NCI-H187 (cell line): ENCODE measurements around the gene PTPRT.

Experiments
- DNase-seq, 2 experiments: peaks; one replicate each; lab custom pipeline; 2025; lab: John Stamatoyannopoulos, UW

The PTPRT gene

DNA sequence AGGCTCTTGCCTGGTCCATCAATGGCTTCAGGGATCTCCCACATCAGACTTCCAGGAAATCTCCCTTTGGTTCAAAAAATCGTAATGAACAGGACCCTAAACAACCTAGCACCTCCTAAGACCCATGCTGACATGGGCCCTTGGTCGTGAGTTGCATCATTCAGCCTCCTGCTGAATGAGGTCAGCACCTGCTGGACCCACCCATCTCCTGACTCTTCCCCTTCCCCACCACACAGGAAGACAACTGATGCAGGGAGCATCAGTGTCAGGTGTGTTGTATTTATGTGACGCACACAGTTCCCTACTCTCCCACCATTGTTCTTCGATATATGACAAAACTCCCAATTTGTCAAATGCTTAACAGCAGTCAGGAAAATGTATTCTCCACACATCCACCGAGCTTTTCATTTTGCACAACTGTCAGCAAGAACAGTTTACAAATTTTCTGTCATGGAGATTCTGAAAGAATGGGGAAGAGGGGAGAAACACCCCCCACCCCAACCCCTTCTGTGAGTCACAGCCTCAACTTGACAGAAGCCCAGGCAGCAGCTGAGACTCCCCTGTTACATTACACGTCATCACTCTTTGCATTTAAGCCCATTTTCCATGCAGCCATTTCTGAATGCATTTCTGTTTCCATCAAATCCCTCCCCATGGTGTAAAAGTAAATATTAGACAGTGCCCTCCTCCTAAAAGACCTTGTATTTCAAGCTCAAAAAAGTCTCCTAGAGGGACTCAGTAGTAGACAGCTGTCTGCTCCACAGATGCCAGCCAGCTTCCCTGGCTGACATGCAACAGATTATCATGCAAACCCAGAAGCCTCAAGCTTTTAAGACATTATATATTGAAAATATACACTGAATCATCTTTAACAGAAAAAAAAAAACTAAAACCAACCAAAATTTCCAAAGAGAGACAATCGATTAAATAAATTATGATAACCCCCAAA lies 577.5 kb downstream of the PTPRT start:
- no peak for DNase-seq

DNA sequence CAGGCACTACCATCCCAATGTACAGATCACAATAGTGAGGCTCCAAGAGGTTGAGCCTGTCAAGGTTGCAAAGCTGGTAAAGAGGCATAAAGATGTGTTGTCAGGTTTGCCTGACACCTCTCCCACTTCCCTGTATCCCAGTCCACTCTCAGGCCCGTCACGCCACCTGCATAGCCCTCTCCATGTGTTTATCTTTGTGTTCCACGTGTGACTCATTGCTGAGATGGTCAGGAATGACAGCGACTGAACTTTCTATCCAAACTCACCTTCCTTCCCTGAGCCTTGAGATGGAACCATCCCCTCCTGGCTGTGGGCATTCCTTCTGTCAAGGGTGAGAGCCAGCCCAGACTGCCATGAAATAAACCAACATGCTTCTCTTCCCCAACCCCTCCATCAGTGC lies 578.3 kb downstream of the PTPRT start:
- DNase-seq = no peak

DNA sequence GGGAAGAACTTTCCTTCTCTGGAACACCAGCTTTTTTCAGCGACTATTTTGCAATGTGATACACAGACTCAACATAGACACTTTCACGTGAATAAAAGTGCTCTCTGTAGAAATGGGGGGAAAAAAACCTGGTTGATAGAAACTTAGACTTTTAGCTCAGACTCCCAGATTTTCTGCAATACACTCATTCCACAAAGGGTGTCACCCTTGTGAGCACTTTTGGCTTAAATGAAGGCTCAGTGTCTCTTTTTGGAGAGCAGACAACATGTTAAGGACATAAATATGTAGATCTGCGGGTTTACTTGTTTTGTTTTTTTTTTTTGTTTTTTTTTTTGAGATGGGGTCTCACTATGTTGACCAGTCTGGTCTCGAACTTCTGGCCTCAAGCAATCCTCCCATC lies 579.6 kb downstream of the PTPRT start:
- DNase-seq = no peak

DNA sequence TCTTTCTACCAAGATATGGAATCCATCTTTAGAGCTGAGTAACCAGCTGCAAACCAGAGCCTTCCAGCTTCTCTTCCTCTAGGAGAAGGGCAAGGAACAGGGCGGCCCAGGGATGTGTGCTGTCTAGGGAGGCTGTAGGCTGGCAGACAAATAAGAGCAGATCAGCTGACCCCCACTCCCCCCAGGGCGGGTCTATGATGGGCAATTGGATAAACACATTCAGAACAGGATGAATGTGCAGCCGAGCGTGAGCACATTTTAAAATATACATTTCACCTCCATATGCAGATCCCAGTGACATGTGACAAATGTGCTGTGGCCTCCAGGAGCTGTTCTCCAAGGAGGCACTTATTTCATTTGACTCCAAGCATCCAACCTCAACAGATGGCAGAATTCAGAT lies 580.1 kb downstream of the PTPRT start:
- DNase-seq = no peak

DNA sequence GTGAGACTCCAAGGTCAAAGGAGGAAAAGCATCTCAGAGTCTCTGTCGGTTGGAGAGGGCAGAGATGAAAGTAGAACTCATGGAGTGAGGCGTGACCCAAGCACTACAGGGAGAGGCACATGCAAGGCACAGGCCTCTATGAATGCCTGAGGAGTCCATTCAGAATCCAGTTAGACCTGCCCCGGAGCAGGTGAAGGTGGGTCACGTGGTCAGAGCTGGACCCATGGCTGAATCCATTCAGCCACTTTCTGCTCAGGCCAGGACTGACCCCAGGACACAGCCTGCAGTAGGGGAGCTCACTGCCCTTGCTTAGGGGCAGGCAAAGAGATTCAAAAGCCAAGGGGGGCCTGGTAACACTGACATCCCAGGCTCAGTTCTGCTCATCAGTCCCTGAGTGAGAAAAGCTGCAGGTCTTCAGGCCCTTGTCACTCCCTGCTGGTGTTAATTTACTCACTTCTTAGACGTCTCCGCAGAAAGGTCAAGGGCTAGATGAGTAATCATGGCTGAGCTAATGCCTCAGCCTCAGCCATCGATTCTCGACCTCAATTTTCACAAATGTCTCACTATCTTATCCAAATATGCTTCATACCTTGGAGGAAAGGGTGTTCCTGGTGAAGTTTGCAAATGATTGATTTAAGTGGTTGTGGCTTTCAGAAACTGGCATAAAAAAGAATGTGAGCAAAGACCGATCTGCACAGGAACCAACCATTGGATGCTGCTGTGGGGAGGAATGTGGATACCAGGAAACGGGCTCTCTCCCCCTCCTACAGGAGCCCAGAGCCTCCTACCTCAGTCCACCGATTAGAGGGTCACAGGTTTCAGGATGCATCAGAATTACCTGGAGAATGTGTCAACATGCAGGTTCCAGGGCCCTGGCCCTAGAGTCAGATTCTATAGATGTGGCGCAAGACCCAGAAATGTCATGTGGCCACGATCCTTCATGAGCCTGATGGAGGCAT lies 584.4 kb downstream of the PTPRT start:
- no peak for DNase-seq

DNA sequence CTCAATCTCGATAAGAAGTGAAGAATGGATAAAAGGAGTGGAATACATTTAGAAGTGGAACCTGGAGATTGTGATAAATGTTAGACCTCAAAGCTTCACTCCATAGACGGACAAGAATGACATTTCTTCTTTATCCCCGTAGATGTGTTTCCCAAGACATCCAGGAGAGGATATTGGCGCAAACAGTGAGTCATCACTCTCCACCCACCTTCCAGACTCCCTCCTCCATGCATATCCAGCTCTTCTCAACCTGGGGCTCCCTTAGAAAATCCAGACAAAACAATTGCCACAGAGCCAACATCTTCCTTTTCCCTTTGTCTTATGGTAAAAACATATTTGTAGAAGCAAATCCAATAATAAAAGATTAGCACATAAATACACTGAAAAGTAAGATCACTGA lies 586.1 kb downstream of the PTPRT start:
- no peak for DNase-seq

DNA sequence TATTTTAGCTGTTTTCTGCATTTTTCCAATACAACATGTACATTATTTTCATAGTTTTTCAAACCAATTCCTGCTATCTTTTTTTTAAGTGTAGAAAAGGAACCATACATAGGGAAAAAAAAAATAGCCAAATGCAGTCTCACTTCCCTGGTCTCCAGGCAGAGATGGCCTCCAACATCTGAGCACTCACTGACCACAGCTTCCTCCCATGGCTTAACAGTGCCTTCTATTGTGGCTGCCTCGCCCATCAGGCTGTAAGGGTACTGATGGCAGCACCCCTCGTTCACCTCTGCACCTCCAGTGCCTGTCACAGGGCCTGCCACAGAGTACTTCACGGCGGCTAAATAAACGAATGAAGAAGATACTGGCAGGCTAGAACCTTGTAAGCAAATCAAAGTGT lies 591.1 kb downstream of the PTPRT start:
- no peak for DNase-seq

DNA sequence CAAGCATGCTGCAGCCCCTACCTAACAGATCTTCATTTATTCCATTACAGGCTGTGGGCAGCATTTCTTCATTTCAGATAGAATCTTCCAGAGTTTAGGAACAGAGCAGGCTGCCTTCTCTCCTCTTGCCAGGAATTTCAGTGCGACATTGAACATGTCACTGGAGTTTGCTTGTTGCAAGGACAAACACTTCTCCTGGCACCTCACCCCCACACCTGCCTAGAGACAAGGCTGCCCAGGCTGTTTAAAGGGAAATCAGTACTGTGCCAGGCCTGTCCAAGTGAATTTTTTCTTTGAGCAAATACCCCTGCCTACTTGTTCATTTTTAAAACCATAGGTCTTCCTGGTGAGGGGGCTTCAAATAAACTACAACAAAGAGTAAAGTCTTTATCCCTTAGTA lies 594.1 kb downstream of the PTPRT start:
- no peak for DNase-seq

DNA sequence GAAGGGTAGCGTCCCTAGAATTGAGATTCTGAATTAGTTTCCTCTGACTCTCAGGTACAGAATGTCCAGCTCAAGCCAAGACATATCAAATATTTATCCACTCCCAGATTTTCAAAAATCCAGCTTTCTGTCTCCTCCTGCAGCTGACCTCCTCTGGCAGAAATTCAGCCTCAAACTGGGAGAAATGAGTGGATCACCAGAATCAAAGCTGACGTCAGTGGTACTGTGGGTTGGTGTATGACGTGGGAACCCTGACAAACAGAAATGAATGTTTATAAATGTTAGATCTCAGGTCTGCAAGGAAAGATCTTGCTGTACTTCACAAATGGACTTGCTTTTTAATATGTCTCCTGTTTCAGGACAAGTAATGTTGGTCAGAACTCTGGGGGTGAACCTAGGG lies 595.0 kb downstream of the PTPRT start:
- DNase-seq = no peak

DNA sequence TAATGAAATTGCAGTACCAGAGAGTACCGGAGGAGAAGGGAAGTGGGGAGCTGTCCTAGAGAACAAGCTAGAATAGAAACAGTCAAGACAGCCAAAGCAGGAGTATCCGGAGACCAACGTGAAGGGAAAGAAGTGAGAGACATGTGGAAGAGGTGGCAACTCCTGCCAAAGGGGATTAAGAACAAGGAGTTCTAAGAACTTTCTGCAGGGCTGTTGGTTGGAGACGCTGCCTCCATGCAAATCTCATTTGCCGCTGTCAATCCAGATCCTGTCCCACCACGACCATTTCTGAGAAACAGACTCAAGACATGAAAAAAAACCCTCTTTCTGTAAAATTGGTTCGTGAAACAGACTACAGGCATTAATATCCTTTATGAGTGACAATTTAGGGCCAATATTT lies 595.7 kb downstream of the PTPRT start:
- DNase-seq = no peak

DNA sequence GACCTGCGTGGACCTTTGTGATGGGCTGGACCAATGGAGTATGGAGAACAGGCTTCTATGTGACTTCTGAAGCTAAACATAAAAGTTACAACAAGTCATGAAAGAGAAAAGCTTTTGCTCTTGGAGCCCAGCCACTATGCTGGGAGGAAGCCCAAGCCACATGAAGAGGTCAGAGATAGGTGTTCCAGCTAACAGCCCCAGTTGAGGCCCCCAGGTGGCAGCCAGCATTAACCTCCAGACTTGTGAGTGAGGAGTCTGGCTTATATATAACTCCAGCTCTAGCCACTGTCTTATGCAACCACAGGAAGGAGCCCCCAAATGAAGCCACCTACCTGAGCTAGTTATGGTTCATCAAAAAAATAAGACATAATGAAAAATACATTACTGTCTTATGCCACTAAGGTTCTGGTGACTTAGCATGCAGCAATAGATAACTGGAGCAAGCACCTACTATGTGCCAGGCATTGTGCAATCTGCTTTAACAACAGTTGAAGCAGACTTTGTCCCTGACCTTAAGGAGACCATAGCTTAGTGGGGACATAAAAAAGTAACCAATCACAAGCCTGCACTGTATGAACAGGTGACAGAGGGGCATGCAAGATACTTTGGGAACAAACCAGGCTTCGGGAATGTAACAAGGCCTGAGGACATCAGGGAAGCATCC lies 599.6 kb downstream of the PTPRT start:
- DNase-seq = no peak

DNA sequence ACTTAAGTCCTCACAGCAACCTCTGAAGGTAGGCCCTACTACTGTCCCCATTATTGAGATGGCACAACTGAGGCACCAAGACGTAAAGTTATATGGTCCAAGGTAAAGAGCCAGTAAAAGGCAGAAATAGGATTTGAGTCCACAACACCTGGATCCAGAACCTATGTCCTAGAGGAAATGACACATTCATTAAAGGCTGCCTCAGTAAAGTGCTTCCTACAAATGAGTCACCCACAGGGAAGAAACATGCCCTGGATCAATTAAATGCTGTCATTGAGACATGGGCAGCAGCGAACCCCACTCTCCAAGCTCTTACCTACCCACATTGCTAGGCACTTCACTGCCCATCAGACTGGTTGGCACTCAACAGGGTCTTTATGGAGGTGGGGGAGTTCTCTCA lies 600.9 kb downstream of the PTPRT start:
- no peak for DNase-seq

DNA sequence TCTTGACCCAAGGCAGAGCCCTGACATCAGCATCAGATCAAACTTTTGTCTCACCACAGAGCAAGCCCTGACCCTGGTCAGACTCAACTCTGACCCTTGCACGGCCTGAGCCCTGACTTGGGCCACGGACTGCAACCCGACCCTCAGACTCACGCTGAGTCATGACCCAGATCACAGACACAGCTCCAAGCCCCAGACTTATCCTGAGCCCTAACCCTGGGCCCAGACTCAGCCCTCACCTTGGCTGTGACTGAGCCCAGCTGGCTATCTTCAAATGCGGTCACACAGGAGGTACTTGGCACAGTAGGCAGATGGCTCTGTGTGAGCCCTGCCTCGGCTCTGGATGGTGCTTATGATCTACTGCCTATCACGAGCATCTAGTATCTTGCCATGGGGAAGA lies 602.3 kb downstream of the PTPRT start:
- no peak for DNase-seq

DNA sequence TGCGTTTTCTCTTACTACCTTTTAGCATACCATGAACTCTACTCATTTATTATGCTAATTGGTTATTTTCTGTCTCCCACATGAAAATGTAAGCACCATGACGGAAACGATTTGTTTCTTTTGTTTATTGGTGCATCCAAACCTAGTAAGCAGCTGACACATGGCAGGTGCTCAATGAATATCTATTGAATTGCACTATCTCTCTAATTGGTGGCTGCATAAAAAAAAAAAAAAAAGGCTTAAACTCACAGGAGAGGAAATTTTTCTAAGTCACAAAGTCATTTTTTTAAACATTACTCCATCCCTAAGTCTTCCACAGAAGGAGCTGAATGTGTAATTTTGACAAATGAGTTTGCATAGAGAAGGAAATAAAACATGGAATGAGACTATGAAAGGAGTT lies 608.4 kb downstream of the PTPRT start:
- no peak for DNase-seq

DNA sequence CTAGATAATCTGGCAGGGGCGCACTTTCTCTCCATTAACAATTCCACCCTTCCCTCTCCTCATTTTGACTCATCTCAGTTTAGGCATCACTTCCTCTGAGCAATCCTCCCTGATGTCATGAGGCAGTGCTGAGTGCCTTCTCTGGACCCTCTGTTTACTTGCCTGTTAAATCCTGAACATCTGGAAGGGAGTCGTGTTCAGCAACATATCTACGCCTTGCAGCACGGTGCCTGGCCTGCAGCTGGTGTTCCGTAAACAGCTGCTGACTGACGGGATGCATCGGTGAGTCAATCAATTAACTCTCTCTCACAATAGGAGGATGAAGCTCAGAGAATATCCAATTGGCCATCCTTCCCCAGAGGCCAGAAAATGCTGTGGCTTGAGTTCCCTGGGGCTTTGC lies 613.5 kb downstream of the PTPRT start:
- DNase-seq = no peak

DNA sequence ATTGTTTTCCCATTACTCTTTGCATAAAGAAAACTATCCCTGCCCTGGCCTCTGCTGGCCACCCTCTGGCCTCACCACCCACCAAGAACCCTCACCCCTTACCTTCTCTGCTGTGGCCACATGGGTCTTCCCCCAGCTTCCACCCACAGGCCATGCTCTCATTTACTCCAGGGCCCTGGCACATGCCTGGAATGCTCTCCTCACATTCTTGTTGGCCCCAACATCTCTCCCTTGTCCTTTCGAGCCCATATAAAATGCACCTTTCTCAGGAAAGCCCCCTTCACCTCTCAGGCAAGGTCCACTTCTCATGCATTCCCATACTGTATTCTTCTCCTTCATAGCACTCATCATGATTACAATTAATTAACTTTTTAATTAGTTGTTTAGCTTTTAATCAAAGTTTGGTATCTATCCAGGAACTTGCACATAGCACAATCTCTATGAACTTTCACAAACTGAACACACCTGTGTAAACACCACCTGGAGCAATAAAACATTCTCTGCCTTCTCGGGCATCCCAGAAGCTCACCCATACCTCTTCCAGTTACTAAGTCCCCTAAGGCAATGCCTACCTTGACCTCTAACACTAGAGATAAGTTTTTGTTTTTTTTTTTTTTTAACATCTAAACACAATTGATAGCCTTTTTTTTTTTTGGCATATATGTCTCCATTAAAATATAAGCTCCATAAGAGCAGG lies 617.2 kb downstream of the PTPRT start:
- no peak for DNase-seq

DNA sequence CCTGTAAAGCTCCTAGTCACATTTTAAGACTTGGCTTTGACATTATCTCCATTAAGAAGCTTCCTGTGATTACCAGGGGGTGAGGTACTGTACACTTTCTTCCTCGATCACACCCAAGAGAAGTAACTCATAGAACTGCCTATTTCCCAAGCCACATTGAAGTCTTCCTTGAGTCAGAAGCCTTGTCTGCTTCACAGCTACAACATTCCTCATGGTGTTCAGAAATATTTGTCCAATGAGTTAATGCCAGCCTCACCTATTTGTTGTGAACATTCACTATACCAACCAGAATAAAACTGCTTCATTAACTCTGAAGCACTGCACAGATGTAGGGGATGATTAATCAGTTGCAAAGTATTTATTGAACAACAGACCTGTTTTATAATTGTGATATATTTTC lies 622.3 kb downstream of the PTPRT start:
- no peak for DNase-seq

DNA sequence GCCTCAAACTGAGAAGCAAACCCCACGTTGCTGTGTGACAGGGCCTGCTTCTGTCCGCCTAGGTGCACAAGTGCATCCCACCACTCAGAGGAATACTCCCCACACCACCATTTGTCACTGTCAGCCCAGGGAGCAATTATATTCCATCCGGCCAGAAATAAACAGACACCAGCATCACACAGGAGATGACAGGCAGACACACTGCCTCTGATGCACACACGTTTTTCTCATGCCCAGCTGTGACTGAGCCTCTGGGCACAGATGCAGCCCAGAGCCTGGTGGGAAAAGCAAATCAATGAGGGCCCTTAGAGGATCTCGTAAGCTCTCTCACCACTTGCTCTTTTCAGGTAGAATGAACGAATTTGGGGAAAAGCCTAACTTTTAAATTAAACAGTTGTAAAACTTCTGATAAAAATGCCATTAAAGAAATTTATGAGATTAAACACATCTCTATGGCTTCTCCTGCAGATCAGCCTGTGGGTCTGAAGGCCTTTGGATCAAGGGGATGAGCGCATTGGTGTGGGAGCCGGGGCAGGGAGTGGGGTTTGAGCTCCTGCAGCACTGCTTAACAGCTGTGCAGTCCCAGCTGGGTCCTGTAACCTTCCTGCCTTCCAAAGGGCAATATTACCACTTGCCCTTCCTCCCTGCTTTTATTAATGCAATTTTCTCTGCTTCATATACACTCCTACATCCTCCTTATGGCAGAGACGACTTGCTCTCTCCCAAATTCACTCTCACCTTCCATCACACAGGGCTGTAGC lies 624.3 kb downstream of the PTPRT start:
- DNase-seq = no peak

DNA sequence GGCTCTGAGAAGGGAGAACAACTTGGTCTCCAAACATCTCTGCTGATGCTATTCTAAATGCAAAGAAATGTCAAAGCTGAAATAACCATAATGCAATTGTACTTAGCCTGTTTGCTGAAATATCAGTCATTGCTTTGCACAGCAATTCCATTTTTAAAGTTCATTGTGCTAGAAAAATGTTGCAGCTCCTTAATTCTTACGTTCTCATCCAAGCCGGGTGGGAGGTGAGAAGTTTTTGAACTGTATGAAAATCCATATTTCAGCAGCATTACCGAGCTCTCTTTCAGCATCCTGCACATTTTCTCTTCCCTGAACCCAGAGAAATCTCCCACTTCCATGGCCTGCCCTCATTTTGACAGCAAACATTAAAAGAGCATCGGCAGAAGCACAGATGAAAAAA lies 630.0 kb downstream of the PTPRT start:
- no peak for DNase-seq

DNA sequence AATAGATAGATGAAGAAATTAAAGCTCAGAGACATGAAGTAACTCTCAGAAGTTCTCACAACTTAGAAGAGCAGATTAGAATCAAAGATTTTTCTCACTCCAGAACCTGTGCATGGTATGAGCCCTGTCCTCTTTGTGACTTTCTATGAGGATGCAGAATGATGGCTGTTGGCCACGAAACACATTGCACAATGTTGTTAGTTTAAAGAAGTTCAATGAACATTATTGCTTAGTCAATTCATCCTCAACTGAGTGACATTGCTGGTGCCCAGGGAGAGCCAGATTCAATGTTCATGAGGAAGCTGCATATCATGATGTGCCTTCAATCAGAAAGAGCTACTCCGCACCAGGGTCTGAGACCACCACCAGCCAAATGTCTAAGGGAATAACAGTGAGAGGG lies 633.1 kb downstream of the PTPRT start:
- DNase-seq = no peak

DNA sequence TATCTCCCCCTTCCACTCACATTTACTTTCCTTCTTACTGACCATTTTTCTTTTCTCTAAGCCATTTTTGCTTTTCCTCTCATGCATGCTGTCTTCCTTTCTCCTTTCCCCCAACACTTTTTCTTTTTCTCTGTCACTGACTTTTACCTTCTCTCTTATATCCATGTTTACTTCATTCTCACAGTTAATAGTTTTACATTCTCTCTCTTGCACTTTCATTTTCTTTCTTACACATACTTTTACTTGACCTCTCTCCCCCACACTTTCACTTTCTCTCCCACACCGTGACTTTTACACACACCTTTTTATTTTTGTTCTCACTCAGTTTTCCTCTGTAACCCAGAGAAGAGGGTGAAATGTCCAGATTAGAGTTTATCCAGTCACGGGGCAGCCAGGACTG lies 636.3 kb downstream of the PTPRT start:
- DNase-seq = no peak
